HL-60 (cell line): ENCODE data around the gene CSNK1G1.

Experiments used
- DNase-seq, 2 experiments: peaks; one replicate each; pipeline ENCODE4 v3.0.0-alpha.2; 2010 to 2020; ENCODE audit warnings: low read depth in 1 of 2, low spot score in 1 of 2
- H3K27ac ChIP-seq: fragments of 250-450 bp; sonication (Bioruptor Pico); replicated peaks from 2 replicates; pipeline ENCODE4 v1.5.1; 2020; ENCODE audit warnings: mild to moderate bottlenecking, moderate library complexity
- H3K27me3 ChIP-seq: fragments of 250-450 bp; sonication (Bioruptor Pico); 2 replicates; pipeline ENCODE4 v1.5.1; 2021; ENCODE audit warnings: mild to moderate bottlenecking, moderate library complexity; ENCODE audit not compliant: insufficient read depth, poor library complexity, severe bottlenecking
- H3K4me3 ChIP-seq: replicated peaks from 2 replicates; pipeline ENCODE4 v1.5.1; 2011; ENCODE audit warnings: mild to moderate bottlenecking, control low read depth, low read length; ENCODE audit not compliant: insufficient read depth
- CTCF ChIP-seq: IDR thresholded peaks from one replicate; pipeline ENCODE4 v1.5.1; 2011; ENCODE audit warnings: low read length, control low read depth, inconsistent platforms; ENCODE audit not compliant: insufficient read depth
- GABPA ChIP-seq: IDR thresholded peaks from 2 replicates; pipeline ENCODE4 v1.6.1; 2012; ENCODE audit warnings: low read depth
- POLR2AphosphoS5 ChIP-seq: IDR thresholded peaks from 2 replicates; pipeline ENCODE4 v1.6.1; 2012; ENCODE audit warnings: low read depth
- REST ChIP-seq: IDR thresholded peaks from 2 replicates; pipeline ENCODE4 v1.6.1; 2012; ENCODE audit warnings: low read depth; ENCODE audit not compliant: insufficient replicate concordance
- SPI1 ChIP-seq: IDR thresholded peaks from 2 replicates; pipeline ENCODE4 v1.6.1; 2012; ENCODE audit warnings: low read depth, mild to moderate bottlenecking, borderline replicate concordance

The CSNK1G1 gene

DNA sequence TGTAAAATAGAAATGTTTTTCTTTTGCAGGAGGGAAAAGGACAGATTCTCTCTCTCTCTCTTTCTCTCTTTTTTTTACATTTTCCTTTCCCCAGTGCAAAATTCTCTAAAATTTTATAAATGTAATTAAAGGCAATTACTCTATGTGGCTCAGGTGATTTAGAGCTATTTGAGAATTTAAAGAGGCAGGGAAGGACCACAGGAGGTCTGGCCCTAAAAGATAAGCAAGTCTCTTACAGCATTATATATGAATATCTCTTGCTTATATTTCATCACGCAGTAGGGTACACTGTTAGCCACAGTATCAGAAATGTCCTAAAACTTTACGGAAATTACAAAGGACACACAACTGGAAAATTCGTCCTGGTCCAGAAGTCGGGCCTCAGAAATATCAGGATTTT, 122.7 kb downstream of the CSNK1G1 start:
- no peak overlapping the region for H3K27ac ChIP-seq
- H3K27me3 ChIP-seq: no peaks in the 10 kb centered on the region
- H3K4me3 ChIP-seq: no peak overlapping the region
- DNase-seq: no peak
- TF ChIP-seq POLR2AphosphoS5 (no peak), REST (no peak)

DNA sequence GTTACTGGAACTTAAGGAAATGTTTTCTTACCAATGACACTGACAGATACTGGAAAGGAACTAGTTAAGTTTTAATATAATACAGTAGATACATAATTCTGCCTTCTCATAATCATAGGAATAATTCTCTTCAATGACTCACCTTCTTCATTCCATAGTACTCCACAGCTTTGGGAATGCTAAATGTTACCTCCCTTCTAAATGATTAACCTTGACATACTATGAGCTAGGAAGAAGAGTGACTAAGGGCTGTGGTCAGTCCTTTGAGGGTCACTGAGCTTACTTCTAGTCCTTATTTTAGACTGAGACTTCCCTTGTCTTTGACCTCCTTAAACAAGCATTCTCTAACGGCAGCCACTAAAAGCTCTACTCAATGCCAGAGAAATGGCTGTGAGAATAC, 123.6 kb downstream of the CSNK1G1 start:
- Histone ChIP-seq H3K4me3 (no peak overlapping the region), H3K27ac (no peak overlapping the region), H3K27me3 (no peaks in the 10 kb centered on the region)
- TF ChIP-seq CTCF: no peak
- TF ChIP-seq SPI1: no peak
- no peak for TF ChIP-seq GABPA
- TF ChIP-seq REST: no peak
- no peak for TF ChIP-seq POLR2AphosphoS5
- DNase-seq: no peak

DNA sequence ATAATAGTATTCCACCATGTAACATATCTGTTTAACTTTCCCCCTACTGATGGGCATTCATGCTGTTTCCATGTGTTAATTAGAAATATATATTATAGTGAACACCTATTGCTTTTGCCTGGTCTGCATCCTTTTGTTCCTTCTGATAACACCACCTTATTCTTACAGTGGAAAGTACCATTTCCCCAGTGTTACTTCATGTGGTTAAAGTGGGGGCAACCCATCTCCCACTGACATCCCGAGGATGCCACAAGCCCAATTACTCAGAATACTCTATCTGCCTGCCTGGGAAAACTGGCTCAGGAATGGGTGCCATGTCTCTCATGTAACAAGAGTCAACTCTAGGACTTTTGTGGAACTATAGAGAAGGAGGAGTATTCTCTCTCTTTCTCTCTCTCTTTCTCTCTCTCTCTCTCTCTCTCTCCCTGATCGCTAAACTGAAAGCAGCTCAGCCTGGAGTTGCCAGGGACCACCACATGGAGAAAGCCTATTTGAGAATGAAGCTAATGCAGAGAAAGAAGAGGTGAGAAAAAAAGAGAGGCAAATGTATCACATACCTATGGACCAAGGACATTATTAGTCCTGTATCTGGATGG, 126.7 kb downstream of the CSNK1G1 start:
- no peak overlapping the region for H3K27ac ChIP-seq
- DNase-seq: no peak
- no peaks in the 10 kb centered on the region for H3K27me3 ChIP-seq
- no peak for TF ChIP-seq POLR2AphosphoS5
- TF ChIP-seq CTCF: no peak
- no peak for TF ChIP-seq GABPA
- TF ChIP-seq REST: no peak
- TF ChIP-seq SPI1: no peak
- no peak overlapping the region for H3K4me3 ChIP-seq
